ENCODE results near the gene PHACTR2.

The PHACTR2 gene

GRCh38 chr6:143743301-143744166, 65.8 kb downstream of the PHACTR2 start:
- DNase-seq: peak; percentile 24

GRCh38 chr6:143744551-143745165, 66.9 kb downstream of the PHACTR2 start:
- DNase-seq: no peak

GRCh38 chr6:143745166-143746133, 67.7 kb downstream of the PHACTR2 start:
- DNase-seq: no peak

GRCh38 chr6:143746202-143747119, 68.7 kb downstream of the PHACTR2 start:
- DNase-seq: no peak

GRCh38 chr6:143747347-143747842, 69.6 kb downstream of the PHACTR2 start:
- no peak for DNase-seq

GRCh38 chr6:143749891-143750290, 72.1 kb downstream of the PHACTR2 start:
- DNase-seq: no peak

GRCh38 chr6:143750877-143751276, 73.1 kb downstream of the PHACTR2 start:
- DNase-seq: no peak

- DNase-seq: no peak
Observed at GRCh38 chr6:143752459-143752858, 74.7 kb downstream of the PHACTR2 start.

GRCh38 chr6:143753678-143754077, 75.9 kb downstream of the PHACTR2 start:
- no peak for DNase-seq

GRCh38 chr6:143754204-143754603, 76.4 kb downstream of the PHACTR2 start:
- no peak for DNase-seq

- no peak for DNase-seq
Observed at GRCh38 chr6:143755301-143755744, 77.6 kb downstream of the PHACTR2 start.

- DNase-seq: no peak
Observed at GRCh38 chr6:143757346-143757832, 79.6 kb downstream of the PHACTR2 start.

GRCh38 chr6:143758551-143758950, 80.8 kb downstream of the PHACTR2 start:
- no peak for DNase-seq

- DNase-seq: no peak
Observed at GRCh38 chr6:143759666-143760065, 81.9 kb downstream of the PHACTR2 start.

- DNase-seq: no peak
Observed at GRCh38 chr6:143761074-143761473, 83.3 kb downstream of the PHACTR2 start.

- no peak for DNase-seq
Observed at GRCh38 chr6:143762126-143762525, 84.4 kb downstream of the PHACTR2 start.

- no peak for DNase-seq
Observed at GRCh38 chr6:143765422-143766184, 87.8 kb downstream of the PHACTR2 start.

GRCh38 chr6:143766185-143766553, 88.4 kb downstream of the PHACTR2 start:
- DNase-seq: no peak

GRCh38 chr6:143767433-143767832, 89.7 kb downstream of the PHACTR2 start:
- DNase-seq: no peak

- DNase-seq: no peak
Observed at GRCh38 chr6:143772116-143773086, 94.6 kb downstream of the PHACTR2 start.

All from DMS 273 treated with DMSO at 0.1 percent for 48 hours (cell line).